Measurements from ENCODE around the gene CPPED1.

CPPED1 gene

DNA sequence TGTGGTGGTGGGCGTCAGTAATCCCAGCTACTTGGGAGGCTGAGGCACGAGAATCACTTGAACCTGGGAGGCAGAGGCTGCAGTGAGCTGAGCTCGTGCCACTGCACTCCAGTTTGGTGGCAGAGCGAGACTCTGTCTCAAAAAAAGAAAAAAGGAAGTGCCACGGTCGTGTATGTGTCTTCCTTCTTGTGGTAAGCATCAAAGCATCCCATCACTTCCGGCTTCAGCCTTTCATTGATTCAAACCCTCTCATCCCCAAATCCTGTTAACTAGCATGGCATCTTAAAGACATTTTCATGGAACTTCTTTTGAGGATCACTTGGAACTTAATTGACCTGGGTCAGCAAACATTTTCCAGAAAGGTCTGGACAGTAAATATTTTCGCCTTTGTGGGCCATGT, 126.2 kb downstream of the CPPED1 start:
- DNase-seq, result peak; percentile 41

- peak; percentile 46 for DNase-seq
These were observed 127.8 kb downstream of the CPPED1 start for GRCh38 chr16:12675852-12676251.

GRCh38 chr16:12675046-12675445, 128.6 kb downstream of the CPPED1 start:
- no peak for DNase-seq

GRCh38 chr16:12674524-12674923, 129.2 kb downstream of the CPPED1 start:
- no peak for DNase-seq

DNA sequence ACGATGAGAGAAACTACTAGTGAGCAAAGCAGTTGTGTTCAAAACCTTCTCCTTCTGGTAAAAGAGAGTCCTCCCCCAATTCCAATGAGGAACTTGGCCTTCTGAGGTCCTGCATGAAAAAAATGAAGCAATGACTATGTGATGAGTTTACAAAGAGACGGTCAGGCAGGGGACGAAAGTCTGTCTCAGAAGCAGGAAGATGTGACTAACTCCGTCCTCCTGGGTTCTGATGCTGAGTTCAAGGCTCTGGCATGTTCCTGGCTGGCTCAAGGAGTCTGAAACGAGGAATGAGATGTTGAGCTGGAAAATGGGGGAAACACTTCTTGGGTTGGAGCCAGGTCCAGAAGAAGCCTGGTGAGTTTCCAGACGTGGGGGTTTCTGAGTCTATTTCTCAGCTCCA, 129.6 kb downstream of the CPPED1 start:
- DNase-seq, result no peak

- no peak for DNase-seq
These were observed 130.2 kb downstream of the CPPED1 start for GRCh38 chr16:12673466-12673865.

DNA sequence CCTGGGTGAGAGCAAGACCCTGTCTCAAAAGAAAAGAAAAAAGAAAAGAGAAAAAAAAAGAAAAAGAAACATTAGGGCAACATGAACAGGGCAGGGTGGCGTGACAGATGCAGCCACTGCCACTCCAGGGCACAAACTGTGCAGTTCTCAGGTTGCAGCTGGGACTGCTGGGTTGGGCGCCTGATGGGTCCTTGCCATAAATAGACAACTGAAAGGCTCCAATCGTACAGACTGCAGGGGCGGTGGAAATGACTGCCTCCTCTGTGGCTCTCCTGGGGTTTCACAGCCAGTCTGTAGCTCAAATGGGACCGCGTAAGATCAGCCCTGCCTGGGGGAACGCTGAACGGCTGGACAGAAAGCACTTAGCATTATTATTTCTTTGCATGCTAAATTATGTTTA, 130.7 kb downstream of the CPPED1 start:
- DNase-seq, result no peak

GRCh38 chr16:12669908-12670307, 133.8 kb downstream of the CPPED1 start:
- no peak for DNase-seq

GRCh38 chr16:12667909-12668308, 135.8 kb downstream of the CPPED1 start:
- no peak for DNase-seq

- no peak for DNase-seq
These were observed 139.4 kb downstream of the CPPED1 start for GRCh38 chr16:12664164-12664733.

- peak; percentile 82 for DNase-seq
These were observed 142.0 kb downstream of the CPPED1 start for GRCh38 chr16:12661656-12662172.

- DNase-seq, result no peak
These were observed 143.8 kb downstream of the CPPED1 start for GRCh38 chr16:12659871-12660270.

DNA sequence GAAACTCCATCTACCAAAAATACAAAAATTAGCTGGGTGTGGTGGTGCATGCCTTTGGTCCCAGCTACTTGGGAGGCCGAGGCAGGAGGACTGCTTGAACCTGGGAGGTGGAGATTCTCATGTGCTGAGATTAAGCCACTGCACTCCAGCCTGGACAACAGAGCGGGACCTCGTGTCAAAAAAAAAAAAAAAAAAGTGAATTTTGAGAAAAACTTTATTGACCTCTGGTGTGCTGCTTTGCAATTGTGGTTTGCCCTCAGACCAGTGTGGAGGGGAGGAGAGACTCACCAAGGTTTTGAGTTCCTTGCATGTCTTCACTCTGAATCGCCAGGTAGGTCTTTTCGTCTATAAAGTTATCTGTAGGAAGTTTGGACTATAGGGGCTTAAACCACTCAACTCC, 145.2 kb downstream of the CPPED1 start:
- no peak for DNase-seq

DNA sequence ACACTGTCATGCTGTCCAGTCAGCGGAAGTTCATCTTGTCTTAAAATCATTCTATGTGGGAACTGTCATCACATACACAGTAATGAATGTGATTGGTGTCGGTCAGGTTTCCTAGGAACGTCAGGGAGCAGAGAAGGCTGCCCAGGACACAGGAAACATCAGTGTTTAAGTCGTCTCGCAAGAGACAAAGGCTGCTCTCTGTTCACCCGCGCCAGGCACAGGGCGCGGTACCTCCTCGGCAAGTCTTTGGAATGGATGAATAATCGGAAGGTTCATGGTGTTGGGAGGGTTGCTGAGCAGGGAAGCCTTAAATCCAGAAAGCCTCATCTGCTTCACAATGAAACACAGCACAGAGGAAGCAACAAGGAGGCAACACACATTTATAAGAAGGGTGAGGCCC, 148.2 kb downstream of the CPPED1 start:
- no peak for DNase-seq

GRCh38 chr16:12653820-12654392, 149.8 kb downstream of the CPPED1 start:
- DNase-seq, result no peak

GRCh38 chr16:12652924-12653323, 150.8 kb downstream of the CPPED1 start:
- no peak for DNase-seq

DNA sequence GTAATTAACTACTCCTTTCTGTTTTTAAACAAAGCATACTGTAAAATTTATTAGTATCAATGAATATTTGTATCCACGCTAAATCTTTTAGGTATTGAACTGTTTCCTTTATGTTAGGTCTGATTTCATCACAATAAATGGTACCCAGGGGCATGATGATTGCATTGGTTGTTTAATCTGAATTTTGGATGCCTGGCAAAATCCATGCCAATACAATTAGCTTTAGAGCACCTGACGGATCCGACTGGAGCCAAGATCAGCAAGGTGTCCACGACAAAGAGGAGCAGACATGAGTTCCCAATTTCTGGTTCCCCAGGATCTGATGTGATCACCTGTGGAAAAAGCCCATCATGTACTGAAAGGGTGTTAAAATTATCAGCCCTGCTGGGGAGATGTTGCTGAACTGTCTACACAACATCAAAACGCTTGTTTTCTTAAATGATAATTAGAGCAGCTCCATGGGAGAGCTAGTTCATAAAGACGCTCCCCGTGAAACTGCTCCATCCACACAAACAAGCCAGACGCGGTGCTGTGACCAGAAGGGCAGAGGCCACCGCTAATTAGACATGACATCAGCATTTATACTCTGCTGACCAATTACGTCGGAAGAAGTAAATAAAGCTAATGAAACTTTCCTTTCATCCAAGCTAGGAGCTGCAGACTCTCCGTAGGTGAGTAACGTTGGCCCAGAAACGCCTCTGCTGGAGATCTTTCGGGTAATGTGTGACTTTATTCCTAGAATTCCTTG, 151.7 kb downstream of the CPPED1 start:
- no peak for DNase-seq

GRCh38 chr16:12649356-12649755, 154.3 kb downstream of the CPPED1 start:
- DNase-seq, result no peak

- DNase-seq, result peak; percentile 86
These were observed 157.0 kb downstream of the CPPED1 start for GRCh38 chr16:12646490-12647274.

GRCh38 chr16:12646098-12646489, 157.6 kb downstream of the CPPED1 start:
- no peak for DNase-seq

DNA sequence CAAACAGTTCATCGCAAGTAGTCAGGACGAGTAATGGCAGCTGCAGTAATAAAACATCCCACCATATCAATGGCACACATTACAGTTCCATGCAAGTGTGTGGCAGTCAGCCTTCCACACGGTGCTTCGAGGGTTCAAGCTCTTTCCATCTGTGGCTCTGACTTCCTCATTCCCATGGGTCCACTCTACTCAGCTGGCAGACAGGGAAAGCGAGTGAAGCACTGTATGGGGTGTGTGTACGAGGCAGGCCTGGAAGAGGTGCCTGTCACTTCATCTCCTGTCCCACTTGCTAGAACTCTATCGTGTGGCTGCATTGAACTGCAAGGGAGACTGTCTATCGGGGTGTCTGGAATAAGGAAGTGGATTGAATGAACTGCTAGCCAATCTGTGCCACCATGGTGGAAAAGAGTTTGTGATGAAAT, 160.6 kb downstream of the CPPED1 start:
- no peak for DNase-seq

GRCh38 chr16:12639044-12639443, 164.6 kb downstream of the CPPED1 start:
- no peak for DNase-seq

- DNase-seq, result no peak
These were observed 166.7 kb downstream of the CPPED1 start for GRCh38 chr16:12637002-12637401.

Measured in hematopoietic multipotent progenitor cell treated with erythropoietin and hydrocortisone succinate and interleukin-3 and kit ligand, for 4 days (in vitro differentiated cells).